Medulla oblongata (tissue), 1 donor: ENCODE results near the gene NT5DC3.
"Not testable (repeated sequence)": the region's sequence is repeated elsewhere in the genome, so short reads cannot be mapped to it uniquely, and the experiment has no call there.

Experiments
- DNase-seq: peaks from one replicate; pipeline ENCODE4 v3.0.0-alpha.2; 2015; ENCODE audit errors: extremely low spot score

Gene NT5DC3

DNA sequence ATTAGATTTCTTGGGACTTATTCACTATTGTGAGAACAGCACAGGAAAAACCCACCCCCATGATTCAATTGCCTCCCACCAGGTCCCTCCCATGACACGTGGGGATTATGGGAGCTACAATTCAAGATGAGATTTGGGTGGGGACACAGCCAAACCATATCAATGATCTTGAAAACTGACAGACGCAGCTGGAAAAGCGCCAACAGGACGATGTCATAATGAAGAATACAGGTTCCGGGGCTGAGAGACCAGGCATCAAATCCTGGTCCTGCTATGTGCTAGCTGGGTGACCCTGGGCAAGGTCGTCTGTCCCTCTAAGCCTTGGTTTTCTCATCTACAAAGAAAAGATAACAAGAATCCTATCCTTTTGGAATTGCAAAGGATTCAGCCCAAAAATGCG is 31.4 kb downstream of the NT5DC3 start:
- not testable (repeated sequence) for DNase-seq

DNA sequence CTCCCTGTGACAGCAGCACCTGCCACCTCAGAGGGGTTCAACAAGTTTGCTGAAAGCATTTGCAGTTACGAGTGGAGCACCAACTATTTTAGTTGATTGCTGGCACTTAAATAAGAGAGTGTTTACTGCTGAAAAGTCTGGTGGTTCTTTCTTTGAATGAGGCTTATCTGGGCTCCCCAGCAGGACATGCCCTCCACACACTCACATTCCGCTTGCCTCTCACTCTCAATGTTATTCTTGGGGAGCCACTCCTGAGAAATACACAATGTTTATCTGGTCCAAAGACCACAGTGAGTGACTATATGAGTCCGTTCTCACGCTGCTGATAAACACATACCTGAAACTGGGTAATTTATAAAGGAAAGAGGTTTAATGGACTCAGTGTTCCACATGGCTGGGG is 31.9 kb downstream of the NT5DC3 start:
- DNase-seq = no peak

DNA sequence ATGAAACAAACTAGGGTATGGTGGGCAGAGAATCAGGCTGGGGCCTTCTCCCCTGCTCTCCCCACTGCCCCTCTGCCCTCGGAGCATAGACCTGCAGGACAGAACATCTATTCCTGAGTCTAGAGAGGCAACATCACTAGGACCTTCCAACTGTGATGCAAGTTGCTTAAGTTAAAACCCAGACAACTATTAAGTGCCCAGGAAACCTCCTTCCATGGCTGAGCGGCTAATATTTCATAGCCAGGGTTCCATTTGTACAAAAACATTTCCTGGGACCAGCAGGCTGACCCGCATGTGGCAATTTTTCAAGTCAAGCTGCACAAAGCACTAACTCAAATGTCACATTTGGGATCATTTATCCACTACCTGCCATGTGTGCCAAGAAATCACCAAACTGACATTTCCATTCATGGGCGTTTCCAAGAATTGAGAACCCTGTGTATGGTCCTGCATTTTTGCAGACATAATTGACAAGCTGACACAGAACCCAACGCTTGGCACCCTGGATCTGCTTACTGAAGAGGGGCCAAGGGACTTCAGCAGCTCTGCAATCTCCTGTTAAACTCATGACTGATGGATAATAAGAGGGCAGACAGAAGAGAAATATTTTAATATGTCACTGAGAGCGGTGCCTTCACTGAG is 32.7 kb downstream of the NT5DC3 start:
- DNase-seq = no peak

DNA sequence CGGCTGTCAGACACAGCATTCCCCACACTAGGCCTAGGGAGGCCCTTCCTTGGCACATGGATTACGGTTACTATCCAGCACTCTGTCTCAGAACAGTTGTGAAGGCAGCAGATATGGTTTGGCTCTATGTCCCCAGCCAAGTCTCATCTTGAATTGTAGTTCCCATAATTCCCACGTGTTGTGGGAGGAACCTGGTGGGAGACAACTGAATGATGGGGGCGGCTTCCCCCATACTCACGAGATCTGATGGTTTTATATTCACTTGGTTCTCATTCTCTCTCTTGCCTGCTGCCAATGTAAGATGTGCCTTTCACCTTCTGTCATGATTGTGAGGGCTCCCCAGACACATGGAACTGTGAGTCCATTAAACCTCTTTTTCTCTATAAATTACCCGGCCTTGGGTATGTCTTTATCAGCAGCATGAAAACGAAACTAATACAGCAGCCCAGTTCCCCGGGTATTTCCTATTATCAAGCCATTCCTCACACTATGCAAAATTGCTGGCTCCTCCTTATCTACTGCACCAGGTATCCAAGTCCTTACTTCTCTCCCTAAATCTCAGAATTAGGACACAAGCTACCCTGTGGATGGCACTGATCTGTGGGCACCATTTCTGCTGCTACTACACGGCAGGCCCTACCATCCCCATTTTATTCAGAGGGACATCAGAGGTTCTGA is 33.3 kb downstream of the NT5DC3 start:
- DNase-seq = no peak

DNA sequence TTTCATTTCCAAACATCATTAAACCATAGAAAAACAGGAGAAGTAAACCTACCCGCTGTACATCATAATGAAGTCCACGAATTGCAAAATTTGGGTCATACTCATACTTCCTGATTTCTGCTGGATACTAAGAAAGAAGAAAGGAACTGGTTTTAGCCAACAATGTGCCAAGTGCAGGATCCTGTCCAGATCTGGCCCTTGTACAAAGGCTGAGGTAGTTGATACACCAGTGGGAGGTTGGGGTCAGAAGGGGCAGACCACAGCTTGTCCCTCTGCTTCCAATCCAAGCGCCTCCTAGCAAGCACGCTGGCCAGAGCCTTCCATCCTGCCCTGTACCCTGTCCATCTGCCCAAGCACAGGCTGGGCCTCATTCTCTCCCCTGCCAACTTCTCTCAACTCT is 34.2 kb downstream of the NT5DC3 start:
- no peak for DNase-seq

DNA sequence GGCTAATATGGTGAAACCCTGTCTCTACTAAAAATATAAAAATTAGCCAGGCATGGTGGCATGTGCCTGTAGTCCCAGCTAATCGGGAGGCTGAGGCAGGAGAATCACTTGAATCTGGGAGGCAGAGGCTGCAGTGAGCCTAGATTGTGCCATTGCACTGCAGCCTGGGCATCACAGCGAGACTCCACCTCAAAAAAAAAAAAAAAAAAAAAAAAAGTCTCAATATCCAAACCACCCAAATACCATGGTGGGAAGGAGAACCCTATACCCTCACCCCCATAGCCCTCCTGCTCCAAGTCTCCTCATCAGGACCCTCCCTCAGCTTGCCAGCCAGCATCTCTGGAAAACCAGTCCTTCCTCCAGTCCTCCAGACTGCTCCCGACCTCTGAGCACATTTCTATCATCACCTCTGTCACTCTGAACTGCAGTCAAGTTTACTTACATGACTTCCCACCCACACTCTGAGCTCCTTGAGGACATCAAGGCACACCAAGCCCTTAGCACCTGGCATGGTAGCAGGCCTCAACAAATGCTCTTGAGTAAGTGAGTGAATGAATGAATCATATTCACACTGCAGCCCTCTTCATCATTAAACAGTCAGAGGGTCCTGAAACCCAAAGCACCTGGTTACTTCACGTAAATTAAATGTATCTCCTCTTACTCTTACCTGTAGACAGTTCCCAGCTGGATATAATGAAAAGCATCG is 35.2 kb downstream of the NT5DC3 start:
- DNase-seq = no peak

DNA sequence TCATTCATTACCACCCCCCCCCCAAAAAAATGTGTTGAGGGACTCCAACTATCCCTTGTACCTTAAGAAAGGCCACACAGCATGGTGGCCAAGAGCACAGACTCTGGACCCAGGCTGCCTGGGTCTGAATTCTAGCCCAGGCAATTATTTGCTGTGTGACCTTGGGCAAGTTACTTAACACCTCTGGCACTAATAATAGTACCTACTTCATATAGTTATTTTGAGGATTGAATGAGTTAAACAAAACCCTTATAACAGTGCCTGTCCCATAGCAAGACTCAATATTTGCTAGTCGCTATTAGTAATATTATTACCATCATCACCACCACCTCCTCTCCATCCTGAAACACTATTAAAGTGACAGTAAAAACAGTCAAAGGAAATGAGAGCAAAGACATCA is 37.2 kb downstream of the NT5DC3 start:
- no peak for DNase-seq

DNA sequence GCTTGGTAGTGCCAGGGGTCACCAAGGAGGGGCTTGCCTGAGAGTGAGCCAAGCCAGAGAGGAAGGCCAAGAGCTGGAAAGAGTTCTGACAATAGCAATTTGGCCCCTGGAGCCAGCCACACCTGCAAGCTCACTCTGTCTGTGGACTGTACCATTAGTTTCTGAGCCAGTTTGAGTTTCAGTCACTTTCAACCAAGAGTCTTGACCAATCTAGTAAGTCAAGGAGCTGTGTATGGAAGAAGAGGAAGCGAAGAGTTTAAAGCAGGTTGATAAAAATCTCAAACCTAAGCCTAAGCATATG is 38.5 kb downstream of the NT5DC3 start:
- no peak for DNase-seq

DNA sequence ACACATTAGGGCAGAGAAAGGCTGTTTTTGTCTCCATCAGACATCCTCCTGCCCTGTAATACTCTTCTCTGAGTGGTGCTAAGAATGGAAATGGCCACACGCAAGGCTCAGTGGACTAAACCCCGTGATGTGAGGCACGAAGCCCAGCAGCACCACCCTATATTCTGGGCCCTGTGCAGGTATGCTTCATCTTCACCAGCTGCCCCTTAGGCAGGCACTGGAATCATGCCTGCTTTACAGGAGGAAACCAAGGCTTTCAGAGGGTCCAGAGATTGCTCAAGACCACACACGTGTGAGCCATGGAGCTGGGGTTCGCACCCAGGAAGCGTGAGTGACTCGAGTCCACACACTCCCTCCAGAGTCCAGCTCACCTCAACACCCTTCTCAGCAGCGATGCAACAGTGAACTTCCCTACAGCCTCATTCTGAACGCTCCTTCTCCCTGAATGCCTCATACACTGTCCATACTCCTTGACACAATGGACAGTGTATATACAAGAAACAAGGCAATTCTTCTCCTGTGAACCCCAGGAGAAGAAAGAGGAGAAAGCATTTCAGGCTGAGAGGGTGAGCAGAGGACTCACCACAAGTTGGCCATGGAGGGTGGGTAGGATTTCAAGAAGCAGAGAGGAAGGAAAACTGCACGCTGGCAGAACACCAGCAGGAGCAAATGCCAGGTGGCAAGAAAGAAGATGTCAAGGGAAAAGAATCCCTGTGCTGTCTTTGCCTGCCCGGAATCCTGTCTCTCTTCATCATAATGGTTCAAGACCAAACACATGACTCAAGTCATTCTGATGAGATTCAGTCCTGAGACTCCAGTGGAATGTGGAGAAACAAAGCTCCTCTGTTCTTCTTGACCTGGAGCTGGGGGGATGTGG is 39.1 kb downstream of the NT5DC3 start:
- peak; percentile 61 for DNase-seq

DNA sequence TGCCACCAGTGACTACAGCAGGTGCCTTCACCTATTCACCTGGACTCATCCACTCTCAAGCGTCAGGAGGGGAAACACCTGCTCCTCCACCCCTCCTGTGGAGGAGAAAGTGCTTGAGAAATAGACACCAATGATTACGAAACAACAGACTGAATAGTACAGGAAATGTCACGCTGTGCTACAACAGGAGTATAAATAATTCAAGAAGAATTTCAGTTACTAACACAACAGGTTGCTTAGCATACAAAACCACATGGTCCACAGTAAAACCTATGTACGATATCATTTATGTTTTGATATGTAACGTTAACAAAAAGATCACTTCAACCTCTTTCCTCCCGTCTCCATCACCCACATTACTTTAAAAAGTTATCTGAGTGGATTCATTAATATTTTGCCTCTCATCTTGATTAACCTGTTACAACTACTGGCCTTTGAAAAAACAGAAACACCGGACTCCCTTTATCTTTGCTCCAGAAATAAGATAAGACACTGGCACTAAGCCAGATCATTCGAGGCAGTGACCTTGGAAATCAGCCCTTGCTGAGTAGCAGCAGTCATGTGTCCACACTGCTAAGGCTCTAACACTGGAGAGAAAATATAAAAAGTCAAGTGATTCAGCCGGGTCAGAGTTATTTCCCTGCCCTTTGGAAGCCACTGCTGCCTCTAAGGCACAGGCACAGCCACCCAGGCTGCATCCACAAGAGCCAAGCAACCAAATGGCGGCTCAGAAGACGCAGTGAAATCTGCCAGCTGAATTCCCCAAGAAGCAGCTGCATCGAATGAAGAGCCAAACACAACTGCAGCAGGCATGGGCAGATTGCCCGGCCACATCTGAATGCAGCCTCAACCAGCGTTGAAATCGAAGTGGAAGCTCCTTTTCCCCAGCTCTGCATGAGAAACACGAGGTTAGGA is 40.9 kb downstream of the NT5DC3 start:
- DNase-seq = peak; percentile 63

DNA sequence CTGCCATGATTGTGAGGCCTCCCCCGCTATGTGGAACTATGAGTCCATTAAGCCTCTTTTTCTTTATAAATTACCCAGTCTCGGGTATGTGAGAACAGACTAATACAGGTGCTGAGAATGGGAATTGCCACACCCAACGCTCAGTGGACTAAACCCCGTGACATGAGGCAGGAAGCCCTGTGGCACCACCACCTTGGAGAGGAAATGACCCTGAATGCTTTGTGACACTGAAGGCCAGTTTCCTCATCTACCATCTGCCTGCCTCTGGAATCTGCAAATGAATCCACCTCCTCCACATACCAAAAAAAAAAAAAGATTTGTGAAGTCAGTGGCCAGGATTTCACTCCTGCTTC is 41.6 kb downstream of the NT5DC3 start:
- no peak for DNase-seq

DNA sequence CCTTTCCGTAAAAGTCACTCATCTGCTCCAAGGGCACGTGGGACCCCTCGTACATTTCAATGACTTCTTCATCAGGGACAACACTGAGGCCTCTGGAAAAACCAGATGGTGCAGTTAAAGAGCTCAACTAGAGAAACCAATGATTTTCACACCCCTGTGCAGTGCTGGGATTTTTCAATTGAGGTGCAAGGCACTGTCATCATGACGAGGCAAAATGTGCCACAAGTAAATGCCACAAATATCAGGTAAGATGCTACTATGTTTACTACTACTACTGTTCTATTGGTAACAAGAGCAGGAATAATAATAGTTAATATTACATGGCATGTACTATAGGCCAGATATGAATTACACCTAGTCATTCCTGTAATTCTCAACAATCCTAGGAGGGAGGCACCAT is 42.4 kb downstream of the NT5DC3 start:
- DNase-seq = no peak

DNA sequence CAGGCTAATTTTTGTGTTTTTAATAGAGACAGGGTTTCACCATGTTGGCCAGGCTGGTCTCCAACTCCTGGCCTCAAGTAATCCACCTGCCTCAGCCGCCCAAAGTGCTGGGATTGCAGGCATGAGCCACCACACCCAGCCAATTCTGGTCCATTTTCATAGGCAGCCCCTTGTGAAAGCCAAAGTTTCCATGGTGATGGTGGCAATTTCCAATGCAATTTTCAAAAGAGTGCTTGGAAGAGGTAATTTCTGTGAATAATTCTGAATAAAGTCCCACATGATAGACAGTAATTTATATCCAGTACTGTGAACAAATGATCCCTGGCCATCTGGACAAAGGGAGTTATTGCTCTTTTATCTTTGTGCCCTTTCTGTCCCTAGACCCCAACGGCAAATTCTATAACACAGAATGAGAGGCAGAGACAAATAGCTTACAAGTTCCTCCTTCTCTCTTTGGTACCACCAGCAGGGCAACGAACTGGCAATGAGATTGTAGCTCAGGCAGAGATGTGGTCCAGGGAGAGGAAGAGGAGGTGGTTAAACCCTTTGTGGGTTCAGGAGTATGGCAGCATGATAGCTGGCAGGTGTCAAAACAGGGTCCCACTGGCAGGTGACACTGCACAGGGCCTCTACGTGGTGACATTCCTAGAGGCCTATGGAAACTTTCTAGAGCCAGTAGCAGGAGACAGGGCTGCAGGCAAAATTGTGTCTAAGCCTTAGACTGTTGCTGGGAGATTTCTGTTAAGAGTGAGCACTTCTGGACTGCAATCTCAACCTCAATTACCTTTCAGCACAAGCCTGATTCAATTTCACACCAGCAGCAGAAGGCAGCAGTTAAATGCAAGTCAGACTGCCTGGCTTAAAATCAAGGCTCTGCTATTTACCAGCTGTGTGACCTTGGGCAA is 46.5 kb downstream of the NT5DC3 start:
- peak; percentile 21 for DNase-seq

DNA sequence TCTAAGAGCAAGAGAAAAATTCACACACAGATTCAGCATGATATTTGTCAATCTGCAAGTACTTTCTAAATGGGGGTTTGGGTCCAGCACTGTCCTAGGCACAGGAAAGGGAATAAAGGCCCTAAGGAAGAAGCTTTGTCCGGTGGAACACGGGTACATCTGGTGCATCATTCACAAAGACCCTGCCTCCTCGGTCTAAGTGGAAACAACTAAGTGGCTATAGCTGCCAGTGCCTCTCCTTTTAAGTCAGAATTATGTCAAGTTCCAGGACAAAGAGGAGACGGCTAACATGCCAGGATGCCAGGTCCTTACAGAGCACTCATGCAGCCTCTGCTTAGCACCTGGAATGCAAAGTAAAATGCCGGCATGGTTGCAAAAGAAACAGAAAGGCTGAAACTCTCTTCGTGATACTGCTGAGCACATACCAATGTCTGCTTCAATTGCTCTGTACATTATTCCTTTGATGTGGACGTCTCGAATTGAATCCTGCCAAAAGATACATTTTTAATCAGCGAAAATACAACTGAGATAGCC is 47.5 kb downstream of the NT5DC3 start:
- DNase-seq = no peak

DNA sequence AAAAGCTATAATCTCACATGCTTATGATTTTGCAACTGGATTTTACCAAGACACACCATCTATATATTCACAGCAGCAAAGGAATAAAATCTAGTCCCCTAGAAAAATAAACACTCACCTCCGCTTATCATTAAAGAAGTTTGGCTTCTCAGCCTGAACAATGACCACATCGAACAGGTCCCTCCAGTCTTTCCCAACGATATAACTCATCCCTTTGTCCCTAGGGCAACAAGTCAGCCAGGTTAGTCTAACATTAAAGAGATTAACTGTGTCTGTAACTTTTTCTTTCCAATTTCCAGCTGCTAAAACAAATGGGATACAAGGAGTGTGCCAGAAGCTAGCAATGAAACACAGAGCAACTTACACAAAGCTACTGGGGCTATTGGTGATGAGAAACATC is 48.0 kb downstream of the NT5DC3 start:
- no peak for DNase-seq

DNA sequence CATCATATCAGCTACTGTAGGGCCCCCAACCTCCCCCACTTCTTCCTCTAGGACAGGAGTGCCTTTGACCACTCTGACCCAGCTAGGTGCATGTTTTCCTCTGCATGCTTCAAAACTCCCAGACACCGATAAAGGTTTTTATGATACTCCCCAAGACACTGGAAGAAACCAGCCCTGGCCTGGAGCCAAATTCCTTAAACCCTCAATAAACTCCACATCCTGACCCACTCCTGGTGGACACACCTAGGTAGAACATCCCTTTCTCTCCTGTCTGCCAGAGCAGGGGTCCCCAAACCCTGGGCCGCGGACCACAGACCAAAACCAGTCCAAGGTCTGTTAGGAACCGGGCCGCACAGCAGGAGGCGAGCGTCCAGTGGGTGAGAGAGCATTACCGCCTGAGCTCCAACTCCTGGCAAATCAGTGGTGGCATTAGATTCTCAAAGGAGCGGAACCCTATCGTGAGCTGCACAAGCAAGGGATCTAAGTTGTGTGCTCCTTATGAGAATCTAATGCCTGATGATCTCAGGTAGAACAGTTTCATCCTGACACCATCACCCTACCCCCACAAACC is 49.6 kb downstream of the NT5DC3 start:
- no peak for DNase-seq

DNA sequence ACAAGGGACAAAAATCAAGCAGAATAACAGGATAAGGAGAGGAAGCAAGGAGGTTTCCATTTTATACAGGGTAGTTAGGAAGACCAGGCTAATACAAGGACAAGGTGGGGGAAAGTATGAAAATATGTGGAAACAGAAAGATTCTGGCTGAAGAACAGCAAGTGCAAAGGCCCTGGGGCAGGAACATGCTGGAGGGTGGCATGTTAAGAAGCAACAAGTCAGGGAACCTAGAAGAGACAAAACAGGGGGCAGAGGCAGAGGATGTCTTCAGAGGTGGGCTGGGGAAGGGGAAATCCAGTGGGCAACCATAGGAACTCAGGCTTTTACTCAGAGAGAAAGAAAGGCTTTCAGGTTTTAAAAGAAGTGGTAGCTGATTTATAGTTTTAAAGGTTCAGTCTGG is 54.8 kb downstream of the NT5DC3 start:
- DNase-seq = no peak

DNA sequence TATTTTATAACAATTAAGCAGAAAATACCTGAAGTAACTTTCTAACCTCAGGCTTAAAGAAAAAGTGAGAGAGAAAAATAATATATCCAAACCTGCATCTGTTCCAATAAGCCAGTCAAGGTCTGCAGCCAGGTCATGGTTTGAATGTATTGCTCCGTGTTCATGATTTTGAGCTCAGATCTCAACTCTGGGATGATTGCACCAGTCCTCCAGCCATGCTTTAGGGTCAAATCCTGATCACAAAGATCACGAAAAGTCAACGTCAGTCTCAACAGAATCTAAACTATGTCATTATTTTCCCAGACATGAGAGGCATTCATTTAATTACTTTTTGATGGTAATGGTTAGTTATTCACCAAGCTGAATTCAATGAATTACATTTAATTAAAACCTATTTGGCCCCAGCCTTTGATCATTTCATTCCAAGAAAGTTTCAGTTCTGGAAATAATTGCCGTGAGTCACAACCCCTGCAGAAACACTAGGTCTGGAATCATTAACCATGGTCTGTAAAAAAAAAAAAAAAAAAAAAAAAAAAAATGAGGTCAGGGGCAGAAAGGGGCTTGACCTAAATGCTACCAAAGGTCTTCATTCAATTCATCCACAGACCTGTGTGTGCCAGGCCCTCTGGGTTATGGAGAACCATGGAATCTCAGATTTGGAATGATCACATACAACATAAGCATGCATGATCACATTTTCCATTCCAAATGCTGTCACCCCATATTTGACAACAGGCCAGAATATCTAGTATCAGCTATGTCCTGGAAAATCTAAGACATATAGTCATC is 55.6 kb downstream of the NT5DC3 start:
- no peak for DNase-seq
